ENCODE measurements around the gene KIF17. TPM values are rescaled to one million over a fixed set of nuclear protein-coding genes. Genes with fewer than 3 reads are reported as not detected.

KIF17 gene
- total RNA-seq, 1 experiment from 2014 or later: 5.1 TPM

DNA sequence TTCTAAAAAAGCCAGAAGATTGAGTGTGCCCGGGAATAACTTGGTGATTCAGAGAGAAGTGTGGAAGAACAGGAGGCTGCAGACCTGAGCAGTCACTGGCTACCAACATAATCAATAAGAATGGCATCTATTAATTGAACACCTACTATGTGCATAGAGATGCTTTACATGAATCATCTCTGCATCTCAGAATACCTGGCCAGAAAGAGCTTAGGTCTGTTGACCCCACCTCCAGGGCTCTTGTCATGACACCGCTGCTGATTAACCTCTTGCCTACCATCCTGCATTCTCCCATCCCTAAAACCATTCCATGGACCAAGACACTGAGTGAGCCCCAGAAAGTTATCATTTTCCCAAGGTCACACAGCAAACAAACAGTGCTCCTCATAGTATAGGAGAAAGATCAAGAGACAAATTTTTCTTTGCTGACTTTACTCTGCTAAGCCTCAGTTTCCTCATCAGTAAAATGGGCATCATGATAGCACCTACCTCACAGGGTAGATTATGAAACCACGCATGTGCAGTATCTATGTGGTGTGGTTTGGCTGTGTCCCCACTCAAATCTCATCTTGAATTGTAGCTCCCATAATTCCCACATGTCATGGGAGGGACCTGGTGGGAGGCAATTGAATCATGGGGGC, 100.8 kb downstream of the KIF17 start:
- H4K20me1 ChIP-seq (ENCODE audit: control insufficient read depth, insufficient read depth, insufficient read length): no peaks in the 10 kb centered on the region
- no peak overlapping the region for H2BK15ac ChIP-seq (ENCODE audit: low read depth, low read length)
- H4K5ac ChIP-seq (ENCODE audit: insufficient read length, low read depth, low read length): no peak overlapping the region
- H3K9ac ChIP-seq (ENCODE audit: extremely low read depth, insufficient read length, low read length): no peak overlapping the region
- peaks cover 5% of the 10 kb centered on the region; the same call in 1 of the 2 replicates for H3K4me1 ChIP-seq (ENCODE audit: insufficient read depth, low read length)
- no peak overlapping the region for H2BK5ac ChIP-seq (ENCODE audit: insufficient read length, low read length)
- no peaks in the 10 kb centered on the region for H3K27me3 ChIP-seq (ENCODE audit: insufficient read depth, low read length)
- H3K56ac ChIP-seq (ENCODE audit: insufficient read length, low read depth, low read length): no peak overlapping the region
- no peak for DNase-seq
- H3K27ac ChIP-seq (ENCODE audit: insufficient read length, low read depth, low read length): no peak overlapping the region
- H3K23me2 ChIP-seq (ENCODE audit: insufficient read length, low read depth, low read length, poor library complexity, severe bottlenecking): no peaks in the 10 kb centered on the region
- H3K9me3 Mint-ChIP-seq: no peaks in the 10 kb centered on the region
- no peaks in the 10 kb centered on the region for H3K79me1 ChIP-seq (ENCODE audit: insufficient read depth, low read depth, low read length, poor library complexity, severe bottlenecking)
- no peak overlapping the region for H2BK120ac ChIP-seq (ENCODE audit: low read depth, low read length, poor library complexity, severe bottlenecking)
- H2BK20ac ChIP-seq (ENCODE audit: low read depth, low read length, poor library complexity, severe bottlenecking): no peak overlapping the region
- no peak overlapping the region for H2BK12ac ChIP-seq (ENCODE audit: insufficient read length, low read depth, low read length)
- no peak overlapping the region for H4K91ac ChIP-seq (ENCODE audit: insufficient read length, low read depth, low read length)
- H3K27me3 Mint-ChIP-seq (ENCODE audit: low read depth): no peaks in the 10 kb centered on the region
- no peak for TF ChIP-seq CTCF (conservative IDR thresholded peaks at IDR 0.05)
- no peak overlapping the region for H3T11ph ChIP-seq (ENCODE audit: low read length)
- H3K4me1 Mint-ChIP-seq: peaks cover 26 to 32% of the 10 kb centered on the region in 2 experiments
- H2AK5ac ChIP-seq (ENCODE audit: insufficient read length, low read length): no peak overlapping the region
- no peaks in the 10 kb centered on the region for H3K36me3 Mint-ChIP-seq (ENCODE audit: insufficient read depth in 1 of 3, low read depth in 3 of 3)
- no peak overlapping the region for H4K8ac ChIP-seq (replicated peaks; ENCODE audit: insufficient read length, low read depth, low read length)
- no peak overlapping the region for H3K4me3 Mint-ChIP-seq
- H3K14ac ChIP-seq (ENCODE audit: insufficient read depth, low read length): no peak overlapping the region
- H2AFZ ChIP-seq (ENCODE audit: low read length): no peak overlapping the region
- H3K27ac Mint-ChIP-seq: no peak overlapping the region
- H3K9me3 ChIP-seq (ENCODE audit: control insufficient read depth, low read depth, low read length): no peaks in the 10 kb centered on the region
- H3K79me2 ChIP-seq (ENCODE audit: insufficient read depth, low read length): no peaks in the 10 kb centered on the region
- no peak overlapping the region for H3K4me2 ChIP-seq (ENCODE audit: insufficient read depth, insufficient read length, low read length)
- no CpG with 5 or more reads among the region's 3 CpGs for WGBS (ENCODE audit: extremely low coverage, insufficient read length, low lambda C conversion rate)
- no peak overlapping the region for H3K4ac ChIP-seq (ENCODE audit: low read depth, low read length)
- no peak overlapping the region for H3K23ac ChIP-seq (ENCODE audit: insufficient read length, low read depth, low read length)
- no peak overlapping the region for H3K18ac ChIP-seq (ENCODE audit: insufficient read length, low read depth, low read length)

Measured in H9 (cell line).